HepG2 (cell line): ENCODE data around the gene RILPL1. TPM values are rescaled to one million over a fixed set of nuclear protein-coding genes. Genes with fewer than 3 reads are reported as not detected.

Experiments
- CAMTA2 ChIP-seq: sonication (generic); formaldehyde crosslinking; IDR thresholded peaks from 2 replicates; pipeline ENCODE4 v1.4.0; 2020; ENCODE audit warnings: mild to moderate bottlenecking, missing genetic modification reagents, borderline replicate concordance
- CEBPG ChIP-seq: IDR thresholded peaks from 2 replicates; pipeline ENCODE4 v1.6.1; 2016
- DPF2 ChIP-seq: sonication (generic); formaldehyde crosslinking; IDR thresholded peaks from 2 replicates; pipeline ENCODE4 v1.4.0; 2020; ENCODE audit warnings: mild to moderate bottlenecking, low read depth, missing genetic modification reagents, borderline replicate concordance
- ESRRA ChIP-seq: sonication (generic); formaldehyde crosslinking; IDR thresholded peaks from 2 replicates; pipeline ENCODE4 v1.5.1; 2020; ENCODE audit warnings: mild to moderate bottlenecking, low read depth, missing genetic modification reagents
- FOSL2 ChIP-seq: sonication (generic); formaldehyde crosslinking; IDR thresholded peaks from 2 replicates; pipeline ENCODE4 v1.4.0; 2020; ENCODE audit warnings: missing genetic modification reagents
- FOXA3 ChIP-seq: IDR thresholded peaks from 2 replicates; pipeline ENCODE4 v1.6.1; 2016; ENCODE audit warnings: missing genetic modification reagents, missing compliant biosample characterization
- HMG20A ChIP-seq: IDR thresholded peaks from 2 replicates; pipeline ENCODE4 v1.6.1; 2016; ENCODE audit warnings: borderline replicate concordance
- HNRNPLL ChIP-seq: fragments of 200-400 bp; formaldehyde crosslinking; IDR thresholded peaks from 2 replicates; pipeline ENCODE4 v1.6.1; 2017; ENCODE audit warnings: mild to moderate bottlenecking, low read depth, low read length; ENCODE audit not compliant: poor library complexity, severe bottlenecking
- HOXA9 ChIP-seq: sonication (generic); formaldehyde crosslinking; IDR thresholded peaks from 2 replicates; pipeline ENCODE4 v1.8.1; 2022; ENCODE audit warnings: missing genetic modification reagents, mild to moderate bottlenecking, moderate library complexity, borderline replicate concordance
- KDM5B ChIP-seq: sonication (generic); formaldehyde crosslinking; IDR thresholded peaks from 2 replicates; pipeline ENCODE4 v1.4.0; 2020; ENCODE audit warnings: missing genetic modification reagents, mild to moderate bottlenecking, borderline replicate concordance
- MED1 ChIP-seq: sonication (generic); formaldehyde crosslinking; IDR thresholded peaks from 2 replicates; pipeline ENCODE4 v1.4.0; 2020; ENCODE audit warnings: missing genetic modification reagents
- MTF1 ChIP-seq: sonication (generic); formaldehyde crosslinking; IDR thresholded peaks from 2 replicates; pipeline ENCODE4 v1.5.0; 2020; ENCODE audit warnings: missing genetic modification reagents
- NFE2 ChIP-seq: sonication (generic); formaldehyde crosslinking; IDR thresholded peaks from 2 replicates; pipeline ENCODE4 v1.4.0; 2020; ENCODE audit warnings: missing genetic modification reagents
- NKX3-1 ChIP-seq: sonication (generic); formaldehyde crosslinking; IDR thresholded peaks from 2 replicates; pipeline ENCODE4 v1.5.0; 2020; ENCODE audit warnings: missing genetic modification reagents
- NONO ChIP-seq, 2 experiments: fragments of 450-650 bp in 1 of 2; sonication (generic) in 1 of 2; formaldehyde crosslinking in 1 of 2; IDR thresholded peaks in 1 of 2; conservative IDR thresholded peaks in 1 of 2; 2 replicates each; pipeline versions ENCODE4 v1.6.1 to v1.8.0; 2017 to 2022; ENCODE audit warnings: mild to moderate bottlenecking in 1 of 2, missing genetic modification reagents in 1 of 2, moderate library complexity in 1 of 2
- RAD51 ChIP-seq: fragments of 450-650 bp; IDR thresholded peaks from 2 replicates; pipeline ENCODE4 v1.6.1; 2016; ENCODE audit warnings: borderline replicate concordance
- RFXAP ChIP-seq: sonication (generic); formaldehyde crosslinking; IDR thresholded peaks from 2 replicates; pipeline ENCODE4 v1.4.0; 2020; ENCODE audit warnings: missing genetic modification reagents, borderline replicate concordance
- RXRA ChIP-seq: sonication (generic); formaldehyde crosslinking; IDR thresholded peaks from 2 replicates; pipeline ENCODE4 v1.5.1; 2020; ENCODE audit warnings: missing genetic modification reagents
- SKI ChIP-seq: fragments of 450-650 bp; IDR thresholded peaks from one replicate; pipeline ENCODE4 v1.6.1; 2018; ENCODE audit warnings: mild to moderate bottlenecking; ENCODE audit not compliant: partially characterized antibody
- SMARCE1 ChIP-seq: fragments of 450-650 bp; IDR thresholded peaks from 2 replicates; pipeline ENCODE4 v1.6.1; 2017; ENCODE audit warnings: borderline replicate concordance
- SYNCRIP ChIP-seq: fragments of 200-400 bp; formaldehyde crosslinking; IDR thresholded peaks from 2 replicates; pipeline ENCODE4 v1.6.1; 2018; ENCODE audit warnings: mild to moderate bottlenecking, low read depth, low read length; ENCODE audit not compliant: insufficient read depth
- TCF7 ChIP-seq: sonication (generic); IDR thresholded peaks from 2 replicates; pipeline ENCODE4 v1.6.1; 2016; ENCODE audit warnings: antibody characterized with exemption, low read depth
- ZFP1 ChIP-seq: IDR thresholded peaks from 2 replicates; pipeline ENCODE4 v1.6.1; 2016
- ZKSCAN8 ChIP-seq: IDR thresholded peaks from 2 replicates; pipeline ENCODE4 v1.6.1; 2016; ENCODE audit warnings: borderline replicate concordance, missing genetic modification reagents, missing compliant biosample characterization
- ZNF124 ChIP-seq: sonication (generic); formaldehyde crosslinking; IDR thresholded peaks from 2 replicates; pipeline ENCODE4 v1.4.0; 2020; ENCODE audit warnings: missing genetic modification reagents
- ZNF296 ChIP-seq: sonication (generic); formaldehyde crosslinking; conservative IDR thresholded peaks from 2 replicates; pipeline ENCODE4 v1.5.0; 2020; ENCODE audit warnings: mild to moderate bottlenecking, missing genetic modification reagents
- ZNF317 ChIP-seq: sonication (generic); formaldehyde crosslinking; IDR thresholded peaks from 2 replicates; pipeline ENCODE4 v1.5.0; 2020; ENCODE audit warnings: mild to moderate bottlenecking, missing genetic modification reagents
- ZNF337 ChIP-seq: sonication (generic); formaldehyde crosslinking; IDR thresholded peaks from 2 replicates; pipeline ENCODE4 v1.5.1; 2020; ENCODE audit warnings: missing genetic modification reagents, low read depth, mild to moderate bottlenecking, borderline replicate concordance
- ZNF605 ChIP-seq: sonication (generic); formaldehyde crosslinking; IDR thresholded peaks from 2 replicates; pipeline ENCODE4 v1.8.0; 2022; ENCODE audit warnings: mild to moderate bottlenecking, missing genetic modification reagents
- ZNF775 ChIP-seq: sonication (generic); formaldehyde crosslinking; IDR thresholded peaks from 2 replicates; pipeline ENCODE4 v1.4.0; 2020; ENCODE audit warnings: missing genetic modification reagents, mild to moderate bottlenecking, moderate library complexity, borderline replicate concordance
- polyA plus RNA-seq, 8 experiments: library from polyadenylated mRNA; depleted of rRNA in 3 of 8; stranded (reverse) in 7 of 8; unstranded in 1 of 8; fragments of >200 nt; fragmentation: Illumina TruSeq in 4 of 8; extraction: Trizol in 4 of 8; gene quantifications; 2 replicates each; pipeline versions ENCODE4 v1.2.1 to v1.2.3, GENCODE V29; 2011 to 2016; ENCODE audit warnings: low read depth in 4 of 8, missing spikeins in 1 of 8, mixed read lengths in 1 of 8; ENCODE audit not compliant: insufficient read depth in 1 of 8
- total RNA-seq, 5 experiments: library from RNA; depleted of rRNA; stranded (reverse); fragments of >200 nt; fragmentation: Illumina TruSeq; extraction: Trizol; gene quantifications; 2 replicates each; pipeline ENCODE4 v1.2.3, GENCODE V29; 2016; ENCODE audit warnings: low read depth in 1 of 5
- TF ChIP-seq, protein P1 (sequence below): sonication (generic); formaldehyde crosslinking; IDR thresholded peaks from 2 replicates; pipeline ENCODE4 v1.5.0; 2020; ENCODE audit warnings: mild to moderate bottlenecking, missing genetic modification reagents
- TF ChIP-seq, protein P2 (sequence below): IDR thresholded peaks from 2 replicates; pipeline ENCODE4 v1.6.1; 2016; ENCODE audit warnings: missing genetic modification reagents, missing compliant biosample characterization

The RILPL1 gene
- total and polyA plus RNA-seq, 2 of the 13 experiments (the other 11 are each of a cell fraction or from before 2014, with no cell fraction given) = 5.8 to 28.4 TPM

DNA sequence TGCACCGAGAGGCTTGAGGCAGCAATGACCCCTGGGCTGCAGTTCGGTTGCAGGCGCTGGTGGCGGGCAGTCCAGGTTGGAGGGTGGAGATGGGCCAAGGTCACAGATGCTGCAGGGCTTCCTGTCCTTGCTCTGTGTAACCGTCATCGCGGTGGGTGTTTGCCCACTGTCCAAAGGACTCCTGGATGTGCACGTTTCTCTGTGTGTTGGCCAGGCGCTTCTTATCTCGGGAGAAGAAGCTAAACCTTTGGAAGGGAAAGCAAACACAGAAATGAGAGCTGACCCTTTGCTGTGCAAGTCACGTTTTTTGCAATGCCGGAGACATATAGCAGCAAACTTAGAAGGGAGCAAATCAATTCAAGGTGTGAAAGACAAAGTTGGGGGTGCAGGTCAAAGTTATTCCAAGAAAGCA, 61.1 kb downstream of the RILPL1 start (continued):
- TF ChIP-seq SKI (peak; percentile 19), ZNF337 (CRISPR knock-in tag) (peak; percentile 54; the same call in 1 of the 2 replicates), HOXA9 (CRISPR knock-in tag) (no peak), NKX3-1 (peak; percentile 72; the same call in 1 of the 2 replicates), KDM5B (CRISPR knock-in tag) (peak; percentile 26; the same call in 1 of the 2 replicates), DPF2 (peak; percentile 73; the same call in 1 of the 2 replicates), SMARCE1 (no peak), ZNF775 (CRISPR knock-in tag) (no peak), ZKSCAN8 (peak; percentile 79; the same call in 1 of the 2 replicates), ZFP1 (CRISPR knock-in tag) (0 out of 2 replicates have a peak, but pooled peaks have one; percentile 48), NFE2 (no peak), RAD51 (no peak), MED1 (CRISPR knock-in tag) (peak; percentile 92), CAMTA2 (CRISPR knock-in tag) (no peak), RFXAP (CRISPR knock-in tag) (0 out of 2 replicates have a peak, but pooled peaks have one; percentile 48), ZNF296 (0 out of 2 replicates have a peak, but pooled peaks have one; percentile 52), MTF1 (CRISPR knock-in tag) (no peak), RXRA (CRISPR knock-in tag) (peak; percentile 90), HMG20A (CRISPR knock-in tag) (peak; percentile 60; the same call in 1 of the 2 replicates), FOXA3 (CRISPR knock-in tag) (peak; percentile 77), FOSL2 (CRISPR knock-in tag) (peak; percentile 61), ZNF317 (CRISPR knock-in tag) (no peak), NONO (IDR thresholded peaks at IDR 0.05) (no peak), NONO (CRISPR knock-in tag; conservative IDR thresholded peaks at IDR 0.05) (peak; percentile 84), CEBPG (CRISPR knock-in tag) (peak; percentile 57), ESRRA (CRISPR knock-in tag) (peak; percentile 97), TCF7 (peak; percentile 40), ZNF124 (CRISPR knock-in tag) (peak; percentile 92), ZNF605 (peak; percentile 77), HNRNPLL (peak; percentile 19), SYNCRIP (no peak)
- TF ChIP-seq, protein P1, sequence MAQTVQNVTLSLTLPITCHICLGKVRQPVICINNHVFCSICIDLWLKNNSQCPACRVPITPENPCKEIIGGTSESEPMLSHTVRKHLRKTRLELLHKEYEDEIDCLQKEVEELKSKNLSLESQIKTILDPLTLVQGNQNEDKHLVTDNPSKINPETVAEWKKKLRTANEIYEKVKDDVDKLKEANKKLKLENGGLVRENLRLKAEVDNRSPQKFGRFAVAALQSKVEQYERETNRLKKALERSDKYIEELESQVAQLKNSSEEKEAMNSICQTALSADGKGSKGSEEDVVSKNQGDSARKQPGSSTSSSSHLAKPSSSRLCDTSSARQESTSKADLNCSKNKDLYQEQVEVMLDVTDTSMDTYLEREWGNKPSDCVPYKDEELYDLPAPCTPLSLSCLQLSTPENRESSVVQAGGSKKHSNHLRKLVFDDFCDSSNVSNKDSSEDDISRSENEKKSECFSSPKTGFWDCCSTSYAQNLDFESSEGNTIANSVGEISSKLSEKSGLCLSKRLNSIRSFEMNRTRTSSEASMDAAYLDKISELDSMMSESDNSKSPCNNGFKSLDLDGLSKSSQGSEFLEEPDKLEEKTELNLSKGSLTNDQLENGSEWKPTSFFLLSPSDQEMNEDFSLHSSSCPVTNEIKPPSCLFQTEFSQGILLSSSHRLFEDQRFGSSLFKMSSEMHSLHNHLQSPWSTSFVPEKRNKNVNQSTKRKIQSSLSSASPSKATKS = no peak
- TF ChIP-seq, protein P2, sequence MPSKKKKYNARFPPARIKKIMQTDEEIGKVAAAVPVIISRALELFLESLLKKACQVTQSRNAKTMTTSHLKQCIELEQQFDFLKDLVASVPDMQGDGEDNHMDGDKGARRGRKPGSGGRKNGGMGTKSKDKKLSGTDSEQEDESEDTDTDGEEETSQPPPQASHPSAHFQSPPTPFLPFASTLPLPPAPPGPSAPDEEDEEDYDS (CRISPR knock-in tag) = peak; percentile 64
